GM12878 (cell line): ENCODE data around the gene ABHD13. TPM values are rescaled to one million over a fixed set of nuclear protein-coding genes. Genes with fewer than 3 reads are reported as not detected.

Experiments
- BCL11A ChIP-seq: IDR thresholded peaks from 2 replicates; pipeline ENCODE4 v1.6.1; 2011; ENCODE audit warnings: low read depth, low read length
- BCLAF1 ChIP-seq: fragments of 450-650 bp; IDR thresholded peaks from 2 replicates; pipeline ENCODE4 v1.6.1; 2017; ENCODE audit warnings: antibody characterized with exemption, mild to moderate bottlenecking, moderate library complexity
- BHLHE40 ChIP-seq, 2 experiments: fragments of 450-650 bp in 1 of 2; IDR thresholded peaks; 2 replicates each; pipeline ENCODE4 v1.6.1; 2011 to 2017; ENCODE audit warnings: low read depth in 2 of 2, borderline replicate concordance in 1 of 2, improper control_type of control experiment in 1 of 2, low read length in 1 of 2, mild to moderate bottlenecking in 1 of 2
- CBFB ChIP-seq: IDR thresholded peaks from 2 replicates; pipeline ENCODE4 v1.6.1; 2016; ENCODE audit warnings: antibody characterized with exemption, low read depth
- CREM ChIP-seq: IDR thresholded peaks from 2 replicates; pipeline ENCODE4 v1.6.1; 2014; ENCODE audit warnings: antibody characterized with exemption, low read depth
- FOS ChIP-seq: IDR thresholded peaks from 3 replicates; pipeline ENCODE4 v1.6.1; 2011; ENCODE audit warnings: borderline replicate concordance; ENCODE audit not compliant: insufficient read length; ENCODE audit errors: extremely low read depth
- IKZF2 ChIP-seq, 2 experiments: fragments of 450-650 bp; IDR thresholded peaks; 2 replicates each; pipeline ENCODE4 v1.6.1; 2017; ENCODE audit warnings: mild to moderate bottlenecking in 2 of 2, moderate library complexity in 2 of 2
- IRF4 ChIP-seq: IDR thresholded peaks from 2 replicates; pipeline ENCODE4 v1.6.1; 2011; ENCODE audit warnings: low read depth, low read length
- MLLT1 ChIP-seq: fragments of 450-650 bp; IDR thresholded peaks from 2 replicates; pipeline ENCODE4 v1.6.1; 2016; ENCODE audit warnings: mild to moderate bottlenecking
- NFYA ChIP-seq: IDR thresholded peaks from 2 replicates; pipeline ENCODE4 v1.6.1; 2011; ENCODE audit warnings: low read depth, mild to moderate bottlenecking, low read length, improper control_type of control experiment, borderline replicate concordance
- NR2C1 ChIP-seq: fragments of 450-650 bp; IDR thresholded peaks from 2 replicates; pipeline ENCODE4 v1.6.1; 2017; ENCODE audit warnings: antibody characterized with exemption, mild to moderate bottlenecking, moderate library complexity
- PAX5 ChIP-seq: IDR thresholded peaks from 2 replicates; pipeline ENCODE4 v1.6.1; 2011; ENCODE audit warnings: low read depth, low read length, borderline replicate concordance
- RAD21 ChIP-seq: IDR thresholded peaks from 2 replicates; pipeline ENCODE4 v1.6.1; 2011; ENCODE audit warnings: mild to moderate bottlenecking, low read depth, low read length, moderate library complexity; ENCODE audit not compliant: insufficient read depth
- RB1 ChIP-seq: fragments of 450-650 bp; formaldehyde crosslinking; IDR thresholded peaks from 2 replicates; pipeline ENCODE4 v1.6.1; 2017; ENCODE audit warnings: mild to moderate bottlenecking, borderline replicate concordance
- SMAD1 ChIP-seq: fragments of 450-650 bp; IDR thresholded peaks from 2 replicates; pipeline ENCODE4 v1.6.1; 2018; ENCODE audit warnings: mild to moderate bottlenecking, low read depth; ENCODE audit not compliant: partially characterized antibody
- SMAD5 ChIP-seq: IDR thresholded peaks from 2 replicates; pipeline ENCODE4 v1.6.1; 2016; ENCODE audit warnings: antibody characterized with exemption, low read depth
- SUZ12 ChIP-seq: fragments of 200-600 bp; sonication (generic); IDR thresholded peaks from one replicate; pipeline ENCODE4 v1.6.1; 2018; ENCODE audit warnings: antibody characterized with exemption, mild to moderate bottlenecking; ENCODE audit not compliant: unreplicated experiment
- ZBED1 ChIP-seq: IDR thresholded peaks from 2 replicates; pipeline ENCODE4 v1.6.1; 2016; ENCODE audit warnings: borderline replicate concordance
- polyA plus RNA-seq, 11 experiments: library from polyadenylated mRNA; depleted of rRNA in 4 of 11; unstranded in 6 of 11; stranded (reverse) in 5 of 11; fragments of >200 nt; fragmentation: Nextera tagmentation in 4 of 11; fragmentation: Illumina TruSeq in 1 of 11; extraction: Ambion mirVana in 4 of 11; extraction: Trizol in 1 of 11; gene quantifications; 1 replicate in 1 of 11; 2 replicates in 10 of 11; pipeline versions ENCODE4 v1.2.1 to v1.2.3, GENCODE V29; 2011 to 2016; ENCODE audit warnings: inconsistent platforms in 2 of 11, missing spikeins in 2 of 11, low read depth in 1 of 11
- total RNA-seq, 4 experiments: library from RNA; depleted of rRNA in 3 of 4; stranded (reverse); fragments of >200 nt in 3 of 4; fragmentation: Illumina TruSeq in 1 of 4; extraction: Trizol in 1 of 4; gene quantifications; 2 replicates each; pipeline versions ENCODE4 v1.2.1 to v1.2.3, GENCODE V29; 2013 to 2021
- TF ChIP-seq, protein P1 (sequence below): fragments of 450-650 bp; IDR thresholded peaks from 2 replicates; pipeline ENCODE4 v1.6.1; 2016; ENCODE audit warnings: mild to moderate bottlenecking, moderate library complexity, borderline replicate concordance

Gene ABHD13
- total and polyA plus RNA-seq, 10 of the 15 experiments (the other 5 are each of a cell fraction or from before 2014, with no cell fraction given) = 3.2 to 10.7 (median 6.5) TPM

DNA sequence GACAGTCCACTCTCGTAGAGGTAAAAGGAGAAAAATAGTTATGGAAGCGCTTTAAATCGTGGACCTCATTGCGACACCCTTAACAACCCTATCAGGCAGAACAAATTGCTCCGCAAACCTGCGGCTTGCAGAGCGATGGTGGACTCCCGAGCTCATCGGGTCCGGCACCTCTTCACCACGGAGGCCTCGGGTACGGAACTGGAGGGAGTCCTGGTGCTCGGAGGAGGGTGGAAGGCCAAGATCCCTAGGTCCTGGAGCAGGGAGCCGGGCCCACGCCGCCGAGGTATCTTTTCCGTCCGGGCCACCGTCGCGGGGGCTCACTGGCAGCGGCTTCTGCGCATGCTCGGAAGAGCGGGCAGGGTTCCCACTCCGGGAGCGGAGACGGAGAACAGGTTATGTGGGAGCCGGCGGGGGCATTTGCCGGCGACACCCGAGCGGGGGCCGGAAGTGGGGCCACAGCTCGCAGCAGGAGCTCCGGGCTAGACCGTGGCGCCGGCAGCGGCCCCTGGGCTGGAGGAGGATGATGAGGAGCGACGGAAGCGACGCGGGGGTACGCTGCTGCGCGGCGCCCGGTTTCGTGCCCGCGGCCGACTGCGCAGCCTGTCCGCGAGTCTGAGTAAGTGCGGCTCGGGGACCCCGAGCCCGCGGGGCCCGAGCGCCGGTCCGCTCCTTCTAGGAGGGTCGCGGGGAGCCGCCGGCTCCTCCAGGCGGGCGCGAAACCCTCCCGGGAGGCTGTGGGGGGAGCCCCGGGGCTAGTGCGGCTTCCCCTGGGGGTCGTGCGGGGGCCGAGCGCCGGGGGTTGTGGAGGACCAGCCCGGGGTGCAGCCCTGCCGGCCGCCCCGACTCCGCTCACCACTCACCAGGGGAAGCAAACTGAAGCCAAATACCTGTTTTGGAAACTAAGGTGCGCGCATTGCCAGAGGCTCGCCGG is at the start of gene ABHD13 (continued):
- TF ChIP-seq, protein P1, sequence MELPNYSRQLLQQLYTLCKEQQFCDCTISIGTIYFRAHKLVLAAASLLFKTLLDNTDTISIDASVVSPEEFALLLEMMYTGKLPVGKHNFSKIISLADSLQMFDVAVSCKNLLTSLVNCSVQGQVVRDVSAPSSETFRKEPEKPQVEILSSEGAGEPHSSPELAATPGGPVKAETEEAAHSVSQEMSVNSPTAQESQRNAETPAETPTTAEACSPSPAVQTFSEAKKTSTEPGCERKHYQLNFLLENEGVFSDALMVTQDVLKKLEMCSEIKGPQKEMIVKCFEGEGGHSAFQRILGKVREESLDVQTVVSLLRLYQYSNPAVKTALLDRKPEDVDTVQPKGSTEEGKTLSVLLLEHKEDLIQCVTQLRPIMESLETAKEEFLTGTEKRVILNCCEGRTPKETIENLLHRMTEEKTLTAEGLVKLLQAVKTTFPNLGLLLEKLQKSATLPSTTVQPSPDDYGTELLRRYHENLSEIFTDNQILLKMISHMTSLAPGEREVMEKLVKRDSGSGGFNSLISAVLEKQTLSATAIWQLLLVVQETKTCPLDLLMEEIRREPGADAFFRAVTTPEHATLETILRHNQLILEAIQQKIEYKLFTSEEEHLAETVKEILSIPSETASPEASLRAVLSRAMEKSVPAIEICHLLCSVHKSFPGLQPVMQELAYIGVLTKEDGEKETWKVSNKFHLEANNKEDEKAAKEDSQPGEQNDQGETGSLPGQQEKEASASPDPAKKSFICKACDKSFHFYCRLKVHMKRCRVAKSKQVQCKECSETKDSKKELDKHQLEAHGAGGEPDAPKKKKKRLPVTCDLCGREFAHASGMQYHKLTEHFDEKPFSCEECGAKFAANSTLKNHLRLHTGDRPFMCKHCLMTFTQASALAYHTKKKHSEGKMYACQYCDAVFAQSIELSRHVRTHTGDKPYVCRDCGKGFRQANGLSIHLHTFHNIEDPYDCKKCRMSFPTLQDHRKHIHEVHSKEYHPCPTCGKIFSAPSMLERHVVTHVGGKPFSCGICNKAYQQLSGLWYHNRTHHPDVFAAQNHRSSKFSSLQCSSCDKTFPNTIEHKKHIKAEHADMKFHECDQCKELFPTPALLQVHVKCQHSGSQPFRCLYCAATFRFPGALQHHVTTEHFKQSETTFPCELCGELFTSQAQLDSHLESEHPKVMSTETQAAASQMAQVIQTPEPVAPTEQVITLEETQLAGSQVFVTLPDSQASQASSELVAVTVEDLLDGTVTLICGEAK = peak; percentile 92
- no peak; the same call in 1 of the 2 replicates for TF ChIP-seq PAX5
- no peak for TF ChIP-seq ZBED1
- TF ChIP-seq NR2C1 = no peak
- peak; percentile 60 for TF ChIP-seq CREM
- TF ChIP-seq RAD21 = no peak
- peak; percentile 63 to 70; a peak in 3 of 4 replicates for TF ChIP-seq IKZF2 (IDR thresholded peaks at IDR 0.05)
- 0 out of 2 replicates have a peak, but pooled peaks have one; percentile 5 for TF ChIP-seq IRF4
- no peak; the same call in 1 of the 2 replicates for TF ChIP-seq RB1
- peak in 1 of 2 experiments; percentile 35; a peak in 1 of 4 replicates for TF ChIP-seq BHLHE40 (IDR thresholded peaks at IDR 0.05; ENCODE audit: borderline replicate concordance in 1 of 2, low read depth in 2 of 2, low read length in 1 of 2)
- TF ChIP-seq BCLAF1 = no peak
- TF ChIP-seq SMAD5 = no peak
- no peak for TF ChIP-seq NFYA
- TF ChIP-seq BCL11A = no peak
- TF ChIP-seq MLLT1 = peak; percentile 56
- peak; percentile 73 for TF ChIP-seq CBFB
- no peak for TF ChIP-seq FOS
- no peak for TF ChIP-seq SUZ12
- no peak for TF ChIP-seq SMAD1
